ENCODE results near the gene IL3RA. TPM values are rescaled to one million over a fixed set of nuclear protein-coding genes. Genes with fewer than 3 reads are reported as not detected.
"Not testable (repeated sequence)": the region's sequence is repeated elsewhere in the genome, so short reads cannot be mapped to it uniquely, and the experiment has no call there.

IL3RA gene
- total and polyA plus RNA-seq, 7 donors: 1.5 to 8.3 (median 4.6) TPM

DNA sequence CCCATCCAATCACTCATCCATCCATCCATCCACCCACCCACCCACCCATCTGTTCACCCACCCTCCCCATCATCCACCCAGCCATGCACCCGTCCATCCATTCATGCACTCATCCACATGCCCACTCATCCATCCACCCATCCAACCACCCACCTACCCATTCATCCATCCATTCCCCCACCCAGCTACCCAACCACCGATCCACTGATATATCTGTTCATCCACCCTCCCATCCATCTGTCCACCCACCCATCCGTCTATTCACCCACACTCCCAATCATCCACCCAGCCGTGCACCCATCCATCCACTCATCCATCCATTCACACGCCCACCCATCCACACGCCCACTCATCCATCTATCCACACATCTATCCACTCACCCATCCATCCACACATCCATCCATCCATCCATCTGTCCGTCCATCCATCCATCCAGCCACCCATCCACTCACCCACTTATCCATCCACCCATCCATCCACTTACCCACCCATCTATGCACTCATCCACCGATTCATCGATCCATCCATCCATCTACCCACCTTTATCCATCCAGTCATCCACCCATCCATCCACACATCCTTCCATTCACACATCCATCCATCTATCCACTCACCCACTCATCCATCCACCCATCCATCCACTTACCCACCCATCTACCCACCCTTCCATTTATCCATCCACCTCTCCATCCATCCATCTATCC lies 87.7 kb downstream of the IL3RA start:
- TF ChIP-seq, protein P1, sequence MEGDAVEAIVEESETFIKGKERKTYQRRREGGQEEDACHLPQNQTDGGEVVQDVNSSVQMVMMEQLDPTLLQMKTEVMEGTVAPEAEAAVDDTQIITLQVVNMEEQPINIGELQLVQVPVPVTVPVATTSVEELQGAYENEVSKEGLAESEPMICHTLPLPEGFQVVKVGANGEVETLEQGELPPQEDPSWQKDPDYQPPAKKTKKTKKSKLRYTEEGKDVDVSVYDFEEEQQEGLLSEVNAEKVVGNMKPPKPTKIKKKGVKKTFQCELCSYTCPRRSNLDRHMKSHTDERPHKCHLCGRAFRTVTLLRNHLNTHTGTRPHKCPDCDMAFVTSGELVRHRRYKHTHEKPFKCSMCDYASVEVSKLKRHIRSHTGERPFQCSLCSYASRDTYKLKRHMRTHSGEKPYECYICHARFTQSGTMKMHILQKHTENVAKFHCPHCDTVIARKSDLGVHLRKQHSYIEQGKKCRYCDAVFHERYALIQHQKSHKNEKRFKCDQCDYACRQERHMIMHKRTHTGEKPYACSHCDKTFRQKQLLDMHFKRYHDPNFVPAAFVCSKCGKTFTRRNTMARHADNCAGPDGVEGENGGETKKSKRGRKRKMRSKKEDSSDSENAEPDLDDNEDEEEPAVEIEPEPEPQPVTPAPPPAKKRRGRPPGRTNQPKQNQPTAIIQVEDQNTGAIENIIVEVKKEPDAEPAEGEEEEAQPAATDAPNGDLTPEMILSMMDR (IDR thresholded peaks at IDR 0.05): no peak
- ATAC-seq (no peak), DNase-seq (no peak)
- Histone ChIP-seq H3K27ac (no peak overlapping the region), H3K27me3 (ENCODE audit: insufficient read depth in 3 of 3, low read length in 2 of 3) (no peaks in the 10 kb centered on the region), H3K36me3 (ENCODE audit: insufficient read depth in 1 of 2, low read depth in 1 of 2) (peaks cover 4 to 19% of the 10 kb centered on the region in 2 donors), H3K4me1 (no peaks in the 10 kb centered on the region), H3K4me3 (no peak overlapping the region), H3K9me3 (peaks cover 6% of the 10 kb centered on the region)
- WGBS, 3 donors: 73 to 83% (median 79%) methylated on average over 9 of the region's 9 CpGs
- intact Hi-C loops (cut with DNase I): no loop called here

DNA sequence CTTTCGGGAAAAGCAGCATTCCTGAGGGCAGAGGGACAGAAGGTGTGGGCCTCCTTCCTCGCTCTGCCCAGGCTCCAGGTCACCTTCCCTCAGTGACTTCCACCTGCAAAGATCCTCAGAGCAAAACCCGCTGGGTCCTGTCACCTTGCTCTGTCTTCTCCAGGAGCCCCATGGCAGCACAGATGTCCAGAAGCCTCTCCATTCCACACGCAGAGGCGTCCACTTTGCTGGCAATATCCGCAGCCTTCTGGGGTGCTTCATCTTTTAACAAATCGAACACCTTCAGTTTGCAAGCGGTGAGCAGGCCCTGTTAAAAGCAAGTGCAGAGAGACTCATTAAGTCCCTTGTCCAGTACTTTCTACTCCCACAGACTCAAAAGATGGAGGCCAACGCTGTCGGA lies 88.8 kb downstream of the IL3RA start:
- Histone ChIP-seq H3K4me1 (no peaks in the 10 kb centered on the region), H3K4me3 (no peak overlapping the region), H3K9me3 (peaks cover 6% of the 10 kb centered on the region), H3K27ac (no peak overlapping the region), H3K27me3 (ENCODE audit: insufficient read depth in 3 of 3, low read length in 2 of 3) (no peaks in the 10 kb centered on the region), H3K36me3 (ENCODE audit: insufficient read depth in 1 of 2, low read depth in 1 of 2) (peaks cover 4 to 19% of the 10 kb centered on the region in 2 donors)
- intact Hi-C loops (cut with DNase I): no loop called here
- DNase-seq (no peak), ATAC-seq (no peak)
- TF ChIP-seq, protein P1 (IDR thresholded peaks at IDR 0.05): no peak
- 78 to 88% (median 85%) methylated on average over 10 of the region's 10 CpGs for WGBS, 3 donors

DNA sequence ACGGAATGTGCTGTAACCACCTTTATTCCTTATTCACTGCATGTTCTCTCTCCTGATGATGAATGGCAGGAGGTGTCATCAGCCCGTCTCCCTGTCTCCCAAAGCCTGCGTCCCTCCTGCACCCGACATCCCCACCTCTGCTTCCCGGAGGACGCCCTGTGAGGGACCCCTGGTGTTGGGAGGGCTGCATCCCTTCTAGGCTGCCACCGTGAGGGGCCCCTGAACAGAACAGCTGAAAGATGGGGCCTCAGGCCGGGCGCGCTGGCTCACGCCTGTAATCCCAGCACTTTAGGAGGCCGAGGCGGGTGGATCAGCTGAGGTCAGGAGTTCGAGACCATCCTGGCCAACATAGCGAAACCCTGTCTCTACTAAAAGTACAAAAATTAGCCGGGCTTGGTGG lies 89.7 kb downstream of the IL3RA start:
- H3K27me3 ChIP-seq (ENCODE audit: insufficient read depth in 3 of 3, low read length in 2 of 3); H3K9me3 ChIP-seq; DNase-seq; H3K4me1 ChIP-seq; H3K4me3 ChIP-seq; H3K27ac ChIP-seq; intact Hi-C loops (cut with DNase I); ATAC-seq: not testable (repeated sequence)
- peaks cover 4 to 17% of the 10 kb centered on the region in 2 donors for H3K36me3 ChIP-seq (ENCODE audit: insufficient read depth in 1 of 2, low read depth in 1 of 2)
- 90 to 93% (median 90%) methylated on average over 16 of the region's 16 CpGs for WGBS, 3 donors

DNA sequence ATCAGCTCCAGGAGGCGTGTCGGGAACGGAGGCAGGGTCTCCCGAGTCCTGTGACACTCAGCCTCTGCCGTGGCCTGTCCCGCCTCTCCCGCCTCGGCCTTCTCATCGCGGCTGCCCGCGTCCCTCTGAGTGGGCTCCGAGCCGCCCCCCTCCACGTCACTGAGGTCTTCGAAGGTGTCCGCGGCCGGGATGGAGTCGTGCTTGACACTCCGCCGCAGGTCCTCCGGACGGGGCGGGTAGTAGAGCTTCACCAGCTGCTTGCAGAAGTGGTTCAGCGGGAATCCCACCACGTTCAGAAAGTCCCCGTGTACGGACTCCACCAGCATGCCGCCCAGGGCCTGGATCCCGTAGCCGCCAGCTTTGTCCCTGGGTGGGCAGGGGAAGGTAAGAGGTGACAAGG lies 91.2 kb downstream of the IL3RA start:
- DNase-seq (no peak), ATAC-seq (no peak)
- TF ChIP-seq, protein P1 (IDR thresholded peaks at IDR 0.05): no peak
- H3K9me3 ChIP-seq: no peaks in the 10 kb centered on the region
- WGBS, 3 donors: 95 to 97% (median 96%) methylated on average over 31 to 32 of the region's 32 CpGs
- H3K36me3 ChIP-seq (ENCODE audit: insufficient read depth in 1 of 2, low read depth in 1 of 2): peaks cover 4 to 9% of the 10 kb centered on the region in 2 donors
- H3K4me3 ChIP-seq: no peak overlapping the region
- H3K4me1 ChIP-seq: no peaks in the 10 kb centered on the region
- no peaks in the 10 kb centered on the region for H3K27me3 ChIP-seq (ENCODE audit: insufficient read depth in 3 of 3, low read length in 2 of 3)
- intact Hi-C loops (cut with DNase I): no loop called here
- H3K27ac ChIP-seq: no peak overlapping the region

DNA sequence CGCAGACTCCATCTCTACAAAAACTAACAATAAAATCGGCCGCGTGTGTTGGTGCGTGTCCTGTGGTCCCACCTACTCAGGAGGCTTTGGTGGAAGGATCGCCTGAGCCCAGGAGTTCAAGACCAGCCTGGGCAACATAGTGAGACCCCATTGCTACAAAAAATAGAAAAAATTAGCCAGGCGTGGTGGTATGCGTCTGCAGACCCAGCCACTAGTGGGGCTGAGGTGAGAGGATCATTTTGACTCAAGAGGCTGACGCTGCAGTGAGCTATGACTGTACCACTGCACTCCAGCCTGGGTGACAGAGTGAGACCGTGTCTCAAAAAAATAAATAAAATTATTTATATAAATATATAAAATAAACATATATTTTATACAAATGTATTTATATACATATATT lies 93.9 kb downstream of the IL3RA start:
- no peaks in the 10 kb centered on the region for H3K27me3 ChIP-seq (ENCODE audit: insufficient read depth in 3 of 3, low read length in 2 of 3)
- ATAC-seq: no peak
- H3K4me3 ChIP-seq: no peak overlapping the region
- no peaks in the 10 kb centered on the region for H3K4me1 ChIP-seq
- peaks cover 4 to 21% of the 10 kb centered on the region in 2 donors for H3K36me3 ChIP-seq (ENCODE audit: insufficient read depth in 1 of 2, low read depth in 1 of 2)
- no peak overlapping the region for H3K27ac ChIP-seq
- no peak for DNase-seq
- intact Hi-C loops (cut with DNase I): no loop called here
- TF ChIP-seq, protein P1 (IDR thresholded peaks at IDR 0.05): no peak
- no peaks in the 10 kb centered on the region for H3K9me3 ChIP-seq
- 97% methylated on average over 10 of the region's 10 CpGs for WGBS, 3 donors

Other genes starting within 250 kb of the IL3RA start
- under 1 TPM in 1 of 4 donors, not detected in 3; 0.15 TPM for gene CRLF2, start 124.1 kb upstream of the IL3RA start, total RNA-seq
- gene CRLF2, start 124.1 kb upstream of the IL3RA start, polyA plus RNA-seq: under 1 TPM in 1 of 3 donors, not detected in 2; 0.13 TPM
- 1 to 10 TPM in 2 of 4 donors, under 1 TPM in 2; 0.95 to 2.0 (median 1.1) TPM for gene CSF2RA, start 68.0 kb upstream of the IL3RA start, total RNA-seq
- under 1 TPM; 0.48 to 0.74 (median 0.49) TPM for gene CSF2RA, start 68.0 kb upstream of the IL3RA start, polyA plus RNA-seq
- gene SLC25A6, start 55.3 kb downstream of the IL3RA start, total RNA-seq: 10 to 100 TPM; 73.9 to 92.4 (median 81.5) TPM
- 100 to 1,000 TPM in 1 of 3 donors, 10 to 100 TPM in 2; 48.4 to 189 (median 97.1) TPM for gene SLC25A6, start 55.3 kb downstream of the IL3RA start, polyA plus RNA-seq
- gene ASMTL, start 116.1 kb downstream of the IL3RA start, total RNA-seq: 10 to 100 TPM in 3 of 4 donors, 1 to 10 TPM in 1; 9.4 to 18.2 (median 11.9) TPM
- gene ASMTL, start 116.1 kb downstream of the IL3RA start, polyA plus RNA-seq: 1 to 10 TPM; 6.6 to 9.8 (median 7.5) TPM
- 1 to 10 TPM; 1.3 to 4.1 (median 1.5) TPM for gene P2RY8, start 200.4 kb downstream of the IL3RA start, total RNA-seq
- 1 to 10 TPM in 2 of 3 donors, under 1 TPM in 1; 0.79 to 2.0 (median 1.3) TPM for gene P2RY8, start 200.4 kb downstream of the IL3RA start, polyA plus RNA-seq

All from psoas muscle (tissue), 8 donors.